ENCODE data around the gene MBD3L3.
"Not testable (repeated sequence)": the region's sequence is repeated elsewhere in the genome, so short reads cannot be mapped to it uniquely, and the experiment has no call there.

MBD3L3 gene

GRCh38 chr19:7063339-7063738 is 4.9 kb upstream of the MBD3L3 start:
- H3F3A ChIP-seq (ENCODE audit: low read depth): no peaks in the 10 kb centered on the region; the same call in 1 of the 2 replicates
- H2AFZ ChIP-seq (ENCODE audit: low read length): no peak overlapping the region
- no peaks in the 10 kb centered on the region for H3K9me3 ChIP-seq (ENCODE audit: insufficient read depth, low read depth, low read length)
- no peak overlapping the region for H3K9ac ChIP-seq (ENCODE audit: low read depth, low read length, poor library complexity, severe bottlenecking)
- no peaks in the 10 kb centered on the region for H3K79me2 ChIP-seq (ENCODE audit: insufficient read depth, low read length)
- no peaks in the 10 kb centered on the region for H3K27me3 ChIP-seq (ENCODE audit: insufficient read depth, low read length, poor library complexity, severe bottlenecking)
- H3K4me3 ChIP-seq (ENCODE audit: low read length, poor library complexity, severe bottlenecking): no peak overlapping the region
- no peaks in the 10 kb centered on the region for H4K20me1 ChIP-seq (ENCODE audit: insufficient read depth, low read length, poor library complexity, severe bottlenecking)
- H3K9me2 ChIP-seq (replicated peaks; ENCODE audit: low read depth, low read length): no peaks in the 10 kb centered on the region
- H3K36me3 ChIP-seq (ENCODE audit: insufficient read depth, low read length): no peaks in the 10 kb centered on the region
- H3K4me1 ChIP-seq (ENCODE audit: insufficient read depth, low read length, poor library complexity, severe bottlenecking): no peaks in the 10 kb centered on the region
- no peak overlapping the region for H3K4me2 ChIP-seq (ENCODE audit: low read depth, low read length, poor library complexity, severe bottlenecking)
- TF ChIP-seq, protein P1, sequence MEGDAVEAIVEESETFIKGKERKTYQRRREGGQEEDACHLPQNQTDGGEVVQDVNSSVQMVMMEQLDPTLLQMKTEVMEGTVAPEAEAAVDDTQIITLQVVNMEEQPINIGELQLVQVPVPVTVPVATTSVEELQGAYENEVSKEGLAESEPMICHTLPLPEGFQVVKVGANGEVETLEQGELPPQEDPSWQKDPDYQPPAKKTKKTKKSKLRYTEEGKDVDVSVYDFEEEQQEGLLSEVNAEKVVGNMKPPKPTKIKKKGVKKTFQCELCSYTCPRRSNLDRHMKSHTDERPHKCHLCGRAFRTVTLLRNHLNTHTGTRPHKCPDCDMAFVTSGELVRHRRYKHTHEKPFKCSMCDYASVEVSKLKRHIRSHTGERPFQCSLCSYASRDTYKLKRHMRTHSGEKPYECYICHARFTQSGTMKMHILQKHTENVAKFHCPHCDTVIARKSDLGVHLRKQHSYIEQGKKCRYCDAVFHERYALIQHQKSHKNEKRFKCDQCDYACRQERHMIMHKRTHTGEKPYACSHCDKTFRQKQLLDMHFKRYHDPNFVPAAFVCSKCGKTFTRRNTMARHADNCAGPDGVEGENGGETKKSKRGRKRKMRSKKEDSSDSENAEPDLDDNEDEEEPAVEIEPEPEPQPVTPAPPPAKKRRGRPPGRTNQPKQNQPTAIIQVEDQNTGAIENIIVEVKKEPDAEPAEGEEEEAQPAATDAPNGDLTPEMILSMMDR (conservative IDR thresholded peaks at IDR 0.05; ENCODE audit: low read length): no peak
- no peak for TF ChIP-seq EZH2phosphoT487 (IDR thresholded peaks at IDR 0.05; ENCODE audit: borderline replicate concordance)

GRCh38 chr19:7059977-7060376 is 1.5 kb upstream of the MBD3L3 start:
- not testable (repeated sequence) for H3K9me2 ChIP-seq (replicated peaks; ENCODE audit: low read depth, low read length); H3F3A ChIP-seq (ENCODE audit: low read depth)

DNA sequence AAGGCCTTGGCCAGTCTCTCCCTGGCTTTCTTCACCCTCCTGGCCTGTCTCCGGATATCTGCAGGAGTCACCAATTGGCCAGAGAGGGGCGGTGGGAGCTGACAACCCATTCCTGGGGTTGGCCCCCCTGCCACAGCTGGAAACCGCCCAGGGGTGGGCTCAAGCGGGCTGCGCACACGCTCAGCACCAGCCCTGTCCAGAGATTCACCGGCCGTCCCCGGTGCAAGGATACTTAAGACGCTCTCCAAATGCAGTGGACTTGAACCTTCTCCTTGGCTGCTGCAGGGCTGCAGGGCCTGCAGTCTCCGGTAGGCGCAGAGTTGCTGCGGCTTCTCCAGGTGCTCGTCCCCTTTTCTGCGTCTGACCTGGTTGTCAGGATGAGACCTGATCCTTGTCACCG is 2.1 kb downstream of the MBD3L3 start:
- not testable (repeated sequence) for H3K9me3 ChIP-seq (ENCODE audit: insufficient read depth, low read depth, low read length); H3F3A ChIP-seq (ENCODE audit: low read depth); H3K9ac ChIP-seq (ENCODE audit: low read depth, low read length, poor library complexity, severe bottlenecking); H3K27me3 ChIP-seq (ENCODE audit: insufficient read depth, low read length, poor library complexity, severe bottlenecking); H3K4me1 ChIP-seq (ENCODE audit: insufficient read depth, low read length, poor library complexity, severe bottlenecking); H3K9me2 ChIP-seq (replicated peaks; ENCODE audit: low read depth, low read length); H3K36me3 ChIP-seq (ENCODE audit: insufficient read depth, low read length); H4K20me1 ChIP-seq (ENCODE audit: insufficient read depth, low read length, poor library complexity, severe bottlenecking); H2AFZ ChIP-seq (ENCODE audit: low read length); H3K4me3 ChIP-seq (ENCODE audit: low read length, poor library complexity, severe bottlenecking); H3K79me2 ChIP-seq (ENCODE audit: insufficient read depth, low read length); H3K4me2 ChIP-seq (ENCODE audit: low read depth, low read length, poor library complexity, severe bottlenecking)

More at GRCh38 chr19:7059977-7060376, 1.5 kb upstream of the MBD3L3 start:
- not testable (repeated sequence) for H4K20me1 ChIP-seq (ENCODE audit: insufficient read depth, low read length, poor library complexity, severe bottlenecking); H3K27me3 ChIP-seq (ENCODE audit: insufficient read depth, low read length, poor library complexity, severe bottlenecking); H3K79me2 ChIP-seq (ENCODE audit: insufficient read depth, low read length); H3K36me3 ChIP-seq (ENCODE audit: insufficient read depth, low read length); H3K4me1 ChIP-seq (ENCODE audit: insufficient read depth, low read length, poor library complexity, severe bottlenecking); H3K9me3 ChIP-seq (ENCODE audit: insufficient read depth, low read depth, low read length); H2AFZ ChIP-seq (ENCODE audit: low read length); H3K4me3 ChIP-seq (ENCODE audit: low read length, poor library complexity, severe bottlenecking); H3K9ac ChIP-seq (ENCODE audit: low read depth, low read length, poor library complexity, severe bottlenecking); H3K4me2 ChIP-seq (ENCODE audit: low read depth, low read length, poor library complexity, severe bottlenecking)

GRCh38 chr19:7055679-7056078 is 2.8 kb downstream of the MBD3L3 start:
- H3K27me3 ChIP-seq (ENCODE audit: insufficient read depth, low read length, poor library complexity, severe bottlenecking); H2AFZ ChIP-seq (ENCODE audit: low read length); H4K20me1 ChIP-seq (ENCODE audit: insufficient read depth, low read length, poor library complexity, severe bottlenecking): not testable (repeated sequence)

DNA sequence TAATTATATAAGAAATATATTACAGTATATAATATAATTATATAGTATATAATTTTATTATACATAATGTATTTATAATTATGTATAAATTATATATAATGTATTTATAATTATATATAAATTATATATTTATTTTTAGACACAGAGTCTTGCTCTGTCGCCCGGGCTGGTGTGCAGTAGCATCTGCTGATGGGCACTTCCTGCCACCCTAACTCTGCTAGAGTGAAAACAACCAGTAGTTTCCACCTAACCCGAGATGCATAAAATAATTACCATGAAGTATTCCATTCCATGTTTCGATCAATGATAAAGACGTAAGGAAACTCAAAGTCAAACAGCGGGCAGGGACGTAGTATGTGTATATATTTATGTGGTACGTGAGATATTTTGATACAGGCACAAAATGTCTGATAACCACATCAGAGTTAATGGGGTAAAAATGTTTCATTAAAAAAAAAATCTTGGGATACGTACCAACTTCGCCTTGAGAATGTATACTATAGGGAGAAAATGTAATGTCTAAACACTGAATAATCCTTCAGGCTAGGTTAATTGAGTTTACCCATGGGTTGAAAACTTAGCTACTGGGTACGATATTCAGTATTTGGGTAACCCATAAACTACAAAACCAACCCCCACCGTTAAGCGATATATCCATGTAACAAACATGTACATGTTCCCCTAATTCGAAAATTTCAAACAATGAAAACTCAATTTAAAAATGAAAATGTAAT is 3.7 kb downstream of the MBD3L3 start:
- H3K9ac ChIP-seq (ENCODE audit: low read depth, low read length, poor library complexity, severe bottlenecking); H3K4me3 ChIP-seq (ENCODE audit: low read length, poor library complexity, severe bottlenecking); H3K36me3 ChIP-seq (ENCODE audit: insufficient read depth, low read length); H3K9me3 ChIP-seq (ENCODE audit: insufficient read depth, low read depth, low read length); H3F3A ChIP-seq (ENCODE audit: low read depth); H3K9me2 ChIP-seq (replicated peaks; ENCODE audit: low read depth, low read length); H2AFZ ChIP-seq (ENCODE audit: low read length); H3K27me3 ChIP-seq (ENCODE audit: insufficient read depth, low read length, poor library complexity, severe bottlenecking); H3K4me2 ChIP-seq (ENCODE audit: low read depth, low read length, poor library complexity, severe bottlenecking); H4K20me1 ChIP-seq (ENCODE audit: insufficient read depth, low read length, poor library complexity, severe bottlenecking); H3K79me2 ChIP-seq (ENCODE audit: insufficient read depth, low read length); H3K4me1 ChIP-seq (ENCODE audit: insufficient read depth, low read length, poor library complexity, severe bottlenecking): not testable (repeated sequence)

More at GRCh38 chr19:7055679-7056078, 2.8 kb downstream of the MBD3L3 start:
- not testable (repeated sequence) for H3K4me1 ChIP-seq (ENCODE audit: insufficient read depth, low read length, poor library complexity, severe bottlenecking); H3K4me3 ChIP-seq (ENCODE audit: low read length, poor library complexity, severe bottlenecking); H3K9me2 ChIP-seq (replicated peaks; ENCODE audit: low read depth, low read length); H3F3A ChIP-seq (ENCODE audit: low read depth); H3K36me3 ChIP-seq (ENCODE audit: insufficient read depth, low read length); H3K4me2 ChIP-seq (ENCODE audit: low read depth, low read length, poor library complexity, severe bottlenecking); H3K9me3 ChIP-seq (ENCODE audit: insufficient read depth, low read depth, low read length); H3K79me2 ChIP-seq (ENCODE audit: insufficient read depth, low read length); H3K9ac ChIP-seq (ENCODE audit: low read depth, low read length, poor library complexity, severe bottlenecking)

- not testable (repeated sequence) for H4K20me1 ChIP-seq (ENCODE audit: insufficient read depth, low read length, poor library complexity, severe bottlenecking); H3K79me2 ChIP-seq (ENCODE audit: insufficient read depth, low read length)
Measured at GRCh38 chr19:7052896-7053295, 5.6 kb downstream of the MBD3L3 start.

GRCh38 chr19:7051421-7051820 is 7.1 kb downstream of the MBD3L3 start:
- H3K4me1 ChIP-seq (ENCODE audit: insufficient read depth, low read length, poor library complexity, severe bottlenecking); H2AFZ ChIP-seq (ENCODE audit: low read length); H3K4me3 ChIP-seq (ENCODE audit: low read length, poor library complexity, severe bottlenecking); H3K27me3 ChIP-seq (ENCODE audit: insufficient read depth, low read length, poor library complexity, severe bottlenecking); H3K36me3 ChIP-seq (ENCODE audit: insufficient read depth, low read length); H3K4me2 ChIP-seq (ENCODE audit: low read depth, low read length, poor library complexity, severe bottlenecking); H3K9ac ChIP-seq (ENCODE audit: low read depth, low read length, poor library complexity, severe bottlenecking); H3K9me2 ChIP-seq (replicated peaks; ENCODE audit: low read depth, low read length); H3K9me3 ChIP-seq (ENCODE audit: insufficient read depth, low read depth, low read length); H3K79me2 ChIP-seq (ENCODE audit: insufficient read depth, low read length); H3F3A ChIP-seq (ENCODE audit: low read depth); H4K20me1 ChIP-seq (ENCODE audit: insufficient read depth, low read length, poor library complexity, severe bottlenecking): not testable (repeated sequence)

More at GRCh38 chr19:7052896-7053295, 5.6 kb downstream of the MBD3L3 start:
- not testable (repeated sequence) for H3K4me1 ChIP-seq (ENCODE audit: insufficient read depth, low read length, poor library complexity, severe bottlenecking); H3F3A ChIP-seq (ENCODE audit: low read depth); H3K36me3 ChIP-seq (ENCODE audit: insufficient read depth, low read length); H3K9me3 ChIP-seq (ENCODE audit: insufficient read depth, low read depth, low read length); H3K9ac ChIP-seq (ENCODE audit: low read depth, low read length, poor library complexity, severe bottlenecking); H3K27me3 ChIP-seq (ENCODE audit: insufficient read depth, low read length, poor library complexity, severe bottlenecking); H3K4me2 ChIP-seq (ENCODE audit: low read depth, low read length, poor library complexity, severe bottlenecking); H3K4me3 ChIP-seq (ENCODE audit: low read length, poor library complexity, severe bottlenecking); H2AFZ ChIP-seq (ENCODE audit: low read length); H3K9me2 ChIP-seq (replicated peaks; ENCODE audit: low read depth, low read length)
